ENCODE data around the gene GNAT3.

Gene GNAT3

DNA sequence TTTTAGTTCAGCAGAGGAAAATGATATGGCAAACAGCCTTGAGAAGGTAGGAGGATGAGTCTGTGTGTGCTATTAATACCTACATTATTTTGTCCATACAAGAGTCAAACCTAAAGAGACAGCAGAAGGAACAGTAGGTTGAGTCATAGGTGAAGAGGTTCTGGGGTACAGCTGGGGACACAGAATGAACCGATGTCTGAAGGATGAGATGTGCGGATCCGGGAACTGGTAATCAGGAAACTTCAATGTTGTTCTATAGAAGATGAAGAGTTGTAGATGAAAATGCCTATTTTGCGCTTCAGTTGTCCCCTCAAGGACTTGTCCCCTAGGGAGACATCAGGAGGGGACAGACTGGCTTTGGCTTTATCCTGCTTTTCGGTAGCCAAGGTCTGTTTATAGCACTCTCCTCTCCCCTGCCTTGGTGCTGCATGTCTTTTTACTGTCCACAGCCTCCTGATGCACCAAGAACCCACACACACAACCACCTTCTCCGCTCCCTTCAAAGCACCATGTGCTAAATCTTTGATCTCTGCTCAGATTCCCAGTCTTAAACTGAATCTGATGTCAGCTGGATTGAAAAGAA lies 94.6 kb downstream of the GNAT3 start:
- no peak for DNase-seq (ENCODE audit: low read depth in 2 of 2)

GRCh38 chr7:80415522-80415921 lies 96.3 kb downstream of the GNAT3 start:
- DNase-seq (ENCODE audit: low read depth in 2 of 2), result no peak

GRCh38 chr7:80415114-80415513 lies 96.8 kb downstream of the GNAT3 start:
- DNase-seq (ENCODE audit: low read depth in 2 of 2), result no peak

DNA sequence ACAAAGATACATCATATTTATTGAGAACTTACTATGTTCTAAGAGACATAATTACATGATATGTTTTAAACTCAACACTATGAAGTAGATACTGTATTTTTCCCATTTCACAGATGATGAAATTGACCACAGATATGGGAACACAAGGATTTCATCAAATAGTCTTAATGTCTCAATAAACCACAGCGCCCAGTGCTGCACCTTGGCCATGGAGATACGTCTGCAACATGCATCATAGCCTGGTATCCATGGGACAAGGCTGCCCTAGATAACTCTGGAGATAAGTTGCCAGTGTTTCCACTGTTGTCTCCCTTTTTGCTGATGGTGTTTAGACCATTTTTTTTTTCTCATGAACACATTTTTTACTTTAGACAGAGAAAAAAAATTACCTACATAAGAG lies 97.5 kb downstream of the GNAT3 start:
- DNase-seq (ENCODE audit: low read depth in 2 of 2), result no peak

DNA sequence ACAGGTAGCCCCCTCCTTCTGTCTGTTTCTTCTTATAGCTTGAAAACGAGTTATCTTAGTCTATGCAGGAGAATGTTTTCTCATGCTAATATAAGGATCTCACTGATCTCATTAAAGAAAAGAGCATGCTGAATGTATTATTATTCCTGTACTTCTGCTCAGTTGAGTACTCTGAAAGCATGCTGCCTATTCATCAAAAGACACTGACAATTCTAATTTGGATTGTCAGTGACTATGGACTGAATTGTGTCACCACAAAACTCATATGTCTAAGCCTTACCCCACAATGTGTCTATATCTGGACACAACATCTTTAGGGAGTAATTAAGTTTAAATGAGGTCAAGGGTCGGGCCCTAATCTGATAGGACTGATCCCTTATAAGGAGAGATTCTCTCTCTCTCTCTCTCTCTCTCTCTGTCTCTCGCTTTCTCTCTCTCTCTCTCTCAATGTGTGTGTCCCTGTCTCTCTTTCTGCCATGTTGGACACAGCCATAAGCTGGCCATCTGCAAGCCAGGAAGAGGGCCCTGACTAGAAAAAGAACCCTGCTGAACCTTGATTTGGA lies 98.4 kb downstream of the GNAT3 start:
- DNase-seq (ENCODE audit: low read depth in 2 of 2), result no peak

DNA sequence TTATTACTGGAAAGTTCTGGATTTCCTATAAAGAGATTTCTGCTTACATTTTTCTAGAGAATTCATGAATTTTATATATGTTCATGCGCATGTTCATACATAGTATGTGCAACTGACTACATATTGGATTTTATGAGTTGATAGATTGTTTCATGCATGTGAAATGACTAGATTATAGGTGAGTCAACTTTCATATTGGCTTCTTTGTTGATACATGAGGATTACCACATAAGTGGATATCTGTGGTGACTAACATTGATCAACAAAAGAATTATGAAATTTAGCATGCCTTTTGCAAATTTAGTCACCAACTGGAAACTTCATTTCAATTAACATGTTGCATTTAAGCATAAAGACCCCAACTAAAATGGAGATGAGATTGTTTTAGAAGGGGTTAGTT lies 99.0 kb downstream of the GNAT3 start:
- DNase-seq (ENCODE audit: low read depth in 2 of 2), result no peak

DNA sequence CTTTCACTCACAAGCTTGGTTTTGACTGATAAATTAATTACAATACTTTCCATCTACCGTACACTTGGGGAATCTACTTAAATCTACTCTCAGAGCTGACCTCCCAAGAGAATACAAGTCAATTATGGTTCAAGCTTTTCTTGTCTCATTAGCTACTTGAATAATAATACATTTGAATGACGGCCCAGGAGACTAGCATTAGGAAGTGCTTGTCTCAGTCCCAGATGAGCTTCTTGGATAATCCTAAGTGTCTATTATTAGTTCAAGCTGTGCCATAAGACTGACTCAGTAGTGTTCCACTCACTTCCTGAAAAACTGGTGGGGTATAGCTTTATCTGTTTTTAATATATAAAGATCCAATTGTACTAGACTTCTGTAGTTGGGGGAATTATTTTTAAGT lies 100.2 kb downstream of the GNAT3 start:
- no peak for DNase-seq (ENCODE audit: low read depth in 2 of 2)

DNA sequence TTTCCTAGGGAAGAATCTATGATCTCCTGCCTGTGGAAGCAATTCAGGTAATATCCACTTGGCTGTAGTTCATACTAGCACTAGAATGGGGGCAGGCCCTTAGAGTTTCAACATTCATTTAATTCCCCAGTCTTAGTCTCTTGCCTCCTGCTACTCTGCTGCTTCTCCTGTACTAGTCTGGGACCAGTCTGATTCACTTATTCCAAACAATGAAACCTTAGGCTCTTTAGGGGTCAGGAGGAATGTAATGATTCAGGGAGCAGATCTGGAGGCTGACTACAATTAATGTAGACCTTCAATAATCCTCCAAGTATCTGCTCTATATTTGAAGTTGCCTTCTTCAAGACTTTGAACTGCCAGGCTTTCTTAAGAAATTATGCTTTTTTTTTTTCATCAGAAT lies 101.8 kb downstream of the GNAT3 start:
- DNase-seq (ENCODE audit: low read depth in 2 of 2), result no peak
